PFSK-1 (cell line): Measurements from ENCODE around the gene CCNI.
A peak's percentile ranks its signal among the peaks of the same experiment; 100 is the strongest.

ENCODE experiments used
- FOXP2 ChIP-seq: optimal IDR thresholded peaks from 2 replicates; pipeline ENCODE3; 2011; ENCODE audit warnings: borderline replicate concordance, control low read depth, inconsistent platforms; ENCODE audit not compliant: insufficient read depth; ENCODE audit errors: extremely low read length, extremely low read depth
- POLR2AphosphoS5 ChIP-seq: IDR thresholded peaks from 2 replicates; pipeline ENCODE4 v1.6.1; 2012; ENCODE audit warnings: low read depth, mild to moderate bottlenecking, control low read depth, low read length, moderate library complexity
- REST ChIP-seq, 2 experiments: IDR thresholded peaks; 2 replicates each; pipeline versions ENCODE4 v1.6.1 to v1.8.0; 2011 to 2012; ENCODE audit warnings: low read depth in 2 of 2, low read length in 2 of 2, control low read depth in 1 of 2, inconsistent platforms in 1 of 2, mild to moderate bottlenecking in 1 of 2, moderate library complexity in 1 of 2; ENCODE audit not compliant: insufficient read depth in 1 of 2
- SIN3A ChIP-seq: IDR thresholded peaks from 2 replicates; pipeline ENCODE4 v1.6.1; 2012; ENCODE audit warnings: mild to moderate bottlenecking, low read length, moderate library complexity, borderline replicate concordance; ENCODE audit not compliant: insufficient read depth
- TAF1 ChIP-seq: IDR thresholded peaks from 2 replicates; pipeline ENCODE4 v1.6.1; 2012; ENCODE audit warnings: low read length, control low read depth, borderline replicate concordance; ENCODE audit not compliant: insufficient read depth

Gene CCNI

GRCh38 chr4:77015390-77015789 is 60.4 kb downstream of the CCNI start:
- no peak for TF ChIP-seq POLR2AphosphoS5
- TF ChIP-seq TAF1: no peak

DNA sequence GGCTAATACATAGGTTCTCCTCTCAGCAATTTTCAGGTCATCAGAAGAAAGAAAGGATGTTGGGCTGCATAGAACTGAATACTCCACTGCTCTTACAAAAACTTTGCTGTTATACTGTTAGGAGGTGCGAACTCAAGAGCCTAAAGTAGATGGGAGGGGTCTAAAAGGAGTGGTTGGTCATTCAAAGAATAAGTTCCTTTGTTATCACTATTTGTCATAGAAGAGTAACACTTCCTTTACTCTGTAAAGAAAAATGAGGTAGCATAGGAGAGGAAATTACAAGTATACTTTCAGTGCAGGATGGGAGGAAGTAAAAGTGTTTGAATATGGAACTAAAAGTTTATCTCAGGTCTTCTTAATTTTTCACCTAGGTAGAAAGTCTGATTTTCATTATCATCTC is 61.5 kb downstream of the CCNI start:
- TF ChIP-seq TAF1: no peak
- no peak for TF ChIP-seq POLR2AphosphoS5
- no peak for TF ChIP-seq SIN3A
- no peak for TF ChIP-seq FOXP2
- no peak for TF ChIP-seq REST (IDR thresholded peaks at IDR 0.05; ENCODE audit: insufficient read depth in 1 of 2, low read depth in 2 of 2, low read length in 2 of 2)

DNA sequence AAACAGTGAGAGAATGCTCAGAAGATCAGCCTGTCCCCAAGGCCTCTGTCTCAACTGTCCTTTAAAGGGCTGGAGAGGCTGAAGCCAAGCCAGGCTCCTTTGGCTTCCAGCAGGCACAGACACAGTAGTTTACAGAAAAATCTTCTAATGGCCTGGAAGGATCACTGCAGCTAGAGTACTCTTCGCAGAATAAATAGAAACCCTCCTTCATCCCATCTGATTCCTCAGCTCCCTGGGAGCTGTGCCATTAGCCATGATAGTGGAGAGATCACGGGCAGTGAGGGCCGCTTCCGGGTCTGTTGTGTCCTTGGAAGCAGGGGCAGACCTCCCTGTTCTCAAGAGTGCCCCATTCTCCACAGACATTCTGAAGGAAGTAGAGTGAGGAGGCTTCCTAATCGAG is 63.1 kb downstream of the CCNI start:
- TF ChIP-seq REST (IDR thresholded peaks at IDR 0.05; ENCODE audit: insufficient read depth in 1 of 2, low read depth in 2 of 2, low read length in 2 of 2) (no peak), SIN3A (no peak), POLR2AphosphoS5 (no peak), FOXP2 (no peak), TAF1 (no peak)

- TF ChIP-seq REST (IDR thresholded peaks at IDR 0.05; ENCODE audit: insufficient read depth in 1 of 2, low read depth in 2 of 2, low read length in 2 of 2) (no peak), POLR2AphosphoS5 (no peak), TAF1 (no peak), SIN3A (peak; percentile 29; the same call in 1 of the 2 replicates), FOXP2 (no peak)
Observed at GRCh38 chr4:77010841-77011354, 64.9 kb downstream of the CCNI start.

GRCh38 chr4:77009511-77010115 is 66.2 kb downstream of the CCNI start:
- TF ChIP-seq FOXP2 (no peak), POLR2AphosphoS5 (no peak), REST (IDR thresholded peaks at IDR 0.05; ENCODE audit: insufficient read depth in 1 of 2, low read depth in 2 of 2, low read length in 2 of 2) (no peak), SIN3A (no peak), TAF1 (no peak)
